GM18505 (cell line): Measurements from ENCODE around the gene FOSL1.

Source experiments
- ATAC-seq: cut with Tn5 transposase; IDR thresholded peaks from one replicate; pipeline ENCODE4 v1.9.1; 2021; ENCODE audit not compliant: unreplicated experiment
- POLR2A ChIP-seq: IDR thresholded peaks from 4 replicates; pipeline ENCODE4 v1.6.1; 2011; ENCODE audit warnings: borderline replicate concordance; ENCODE audit not compliant: insufficient read depth, insufficient read length; ENCODE audit errors: extremely low read depth

The FOSL1 gene

DNA sequence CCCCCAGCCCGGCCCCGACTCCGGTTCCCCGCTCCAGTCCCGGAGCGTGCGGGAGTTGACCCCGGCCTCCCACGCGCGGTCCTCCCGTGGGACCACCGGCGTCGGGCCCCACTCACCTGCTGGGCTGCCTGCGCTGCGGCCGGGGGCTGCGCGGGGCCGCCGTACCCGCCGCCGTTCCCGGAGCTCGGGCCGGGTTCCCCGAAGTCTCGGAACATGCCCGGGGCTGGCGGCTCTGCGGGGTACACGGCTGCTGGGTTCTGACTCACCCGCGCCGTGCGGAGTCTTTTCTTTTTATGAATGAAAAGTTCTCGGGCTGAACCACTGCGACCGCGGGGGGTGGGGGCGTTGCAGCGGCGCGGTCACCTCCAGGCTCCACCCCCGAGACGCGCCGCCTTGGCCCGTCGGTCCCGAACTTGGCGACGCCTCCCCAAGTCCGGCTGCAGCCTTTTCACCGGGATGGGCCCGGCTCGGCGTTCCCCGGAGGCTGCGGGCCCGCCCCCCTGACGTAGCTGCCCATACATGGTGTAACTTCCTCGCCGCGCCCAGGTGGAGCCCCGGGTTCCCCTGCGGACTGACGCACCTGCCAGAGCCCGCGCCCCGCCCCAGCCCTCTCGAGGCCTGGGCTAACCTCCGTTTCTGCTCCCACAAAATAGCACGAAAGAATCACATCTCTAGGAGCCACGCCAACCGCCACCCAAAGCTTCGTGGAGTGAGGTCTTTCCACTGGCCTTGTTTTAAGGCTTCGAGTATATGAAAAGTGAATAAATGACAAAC is at the start of gene FOSL1:
Gene FOSL1, minus strand, starts transcription at position 264 of the 774 bp plus-strand sequence. Its CDS starts 49 bp downstream, at position 215.
- peak; percentile 47 for TF ChIP-seq POLR2A
- ATAC-seq, result peak; percentile 74

DNA sequence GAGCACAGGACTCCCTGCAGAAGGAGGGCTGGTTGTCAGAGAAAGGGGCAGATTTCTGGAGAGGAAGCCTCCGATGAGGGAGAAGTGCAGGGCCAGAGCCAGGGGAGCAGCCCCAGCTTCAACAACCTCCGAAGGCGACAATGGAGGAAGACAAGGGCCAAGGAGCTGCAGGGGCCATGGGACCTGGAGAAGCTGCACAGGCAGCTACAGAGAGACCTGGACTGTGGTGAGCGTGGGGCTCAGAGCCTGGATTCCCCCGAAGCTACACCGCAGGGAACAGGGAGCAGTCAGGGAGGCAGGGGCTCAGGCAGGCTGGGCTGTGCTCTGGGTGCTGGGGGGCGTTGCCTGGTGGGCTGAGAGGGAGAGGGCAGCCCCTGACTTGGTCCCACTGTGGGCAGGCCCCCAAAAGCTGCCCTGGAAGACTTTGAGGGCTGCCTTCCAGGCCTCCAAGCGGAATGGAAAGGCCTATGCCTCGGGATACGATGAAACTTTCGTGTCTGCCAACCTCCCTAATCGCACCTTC is 47.5 kb upstream of the FOSL1 start:
- ATAC-seq, result no peak
- TF ChIP-seq POLR2A, result no peak

DNA sequence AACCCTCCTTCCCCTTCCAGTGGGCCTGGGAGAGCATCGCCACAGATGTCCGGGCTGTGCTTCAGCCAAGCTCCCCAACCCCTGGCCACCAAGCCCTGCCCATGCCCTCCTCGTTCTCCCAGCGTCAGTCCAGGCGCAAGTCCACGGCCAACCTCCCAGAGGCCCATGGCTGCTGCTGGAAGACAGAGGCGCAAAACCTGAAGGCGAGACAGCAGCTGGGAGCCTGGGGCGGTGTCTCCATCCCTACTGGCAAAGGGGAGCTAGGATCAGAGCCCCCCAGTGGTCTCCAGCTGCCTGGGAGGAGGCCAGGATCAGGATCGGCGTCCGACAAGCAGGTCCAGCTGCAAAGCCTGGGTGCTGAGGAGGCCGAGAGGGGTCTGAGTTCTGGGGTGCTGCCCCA is 46.9 kb upstream of the FOSL1 start:
- TF ChIP-seq POLR2A, result no peak
- ATAC-seq, result no peak

DNA sequence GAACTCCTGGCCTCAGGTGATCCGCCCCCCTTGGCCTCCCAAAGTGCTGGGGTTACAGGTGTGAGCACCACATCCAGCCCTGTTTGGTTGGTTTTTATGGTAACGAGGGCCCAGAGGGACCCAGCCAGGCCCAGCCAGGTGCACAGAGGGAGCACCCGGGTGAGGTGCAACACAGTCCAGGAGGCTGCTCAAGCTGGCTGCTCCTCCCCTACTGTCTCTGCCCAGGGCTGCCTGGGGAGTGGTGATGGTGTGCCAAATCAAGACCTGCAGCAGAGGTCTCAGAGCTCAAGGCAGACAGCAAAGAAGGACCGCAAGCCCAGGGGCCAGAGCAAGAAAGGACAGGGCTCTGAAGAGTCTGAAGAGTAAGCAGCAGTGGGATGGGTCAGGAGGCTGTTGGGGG is 46.5 kb upstream of the FOSL1 start:
- TF ChIP-seq POLR2A, result no peak
- no peak for ATAC-seq

DNA sequence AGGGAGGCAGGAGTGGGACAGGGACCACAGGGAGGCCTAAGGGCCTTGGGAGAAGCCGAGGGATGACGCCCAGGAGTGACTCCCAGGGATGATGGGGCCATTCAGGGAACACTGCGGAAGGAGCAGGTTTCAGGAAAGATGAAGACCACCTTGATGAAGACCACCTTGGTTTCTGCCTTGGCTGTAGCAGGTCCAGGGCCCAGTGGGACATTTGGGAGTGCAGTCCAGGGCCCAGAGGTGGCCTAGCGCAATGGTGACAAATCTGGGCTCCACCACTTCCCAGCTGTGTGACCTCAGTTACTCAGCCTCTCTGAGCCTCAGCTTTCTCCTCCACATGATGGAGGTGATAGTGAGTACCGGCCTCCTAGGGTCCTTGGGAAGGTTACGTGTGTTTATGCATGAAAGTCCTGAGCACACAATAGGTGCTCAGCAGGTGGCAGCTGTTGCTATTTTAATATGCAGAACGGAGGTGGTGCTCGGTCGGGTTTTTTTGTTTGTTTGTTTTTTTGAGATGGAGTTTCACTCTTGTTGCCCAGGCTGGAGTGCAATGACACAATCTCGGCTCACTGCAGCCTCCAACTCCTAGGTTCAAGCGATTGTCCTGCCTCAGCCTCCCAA is 45.9 kb upstream of the FOSL1 start:
- TF ChIP-seq POLR2A, result no peak
- no peak for ATAC-seq

DNA sequence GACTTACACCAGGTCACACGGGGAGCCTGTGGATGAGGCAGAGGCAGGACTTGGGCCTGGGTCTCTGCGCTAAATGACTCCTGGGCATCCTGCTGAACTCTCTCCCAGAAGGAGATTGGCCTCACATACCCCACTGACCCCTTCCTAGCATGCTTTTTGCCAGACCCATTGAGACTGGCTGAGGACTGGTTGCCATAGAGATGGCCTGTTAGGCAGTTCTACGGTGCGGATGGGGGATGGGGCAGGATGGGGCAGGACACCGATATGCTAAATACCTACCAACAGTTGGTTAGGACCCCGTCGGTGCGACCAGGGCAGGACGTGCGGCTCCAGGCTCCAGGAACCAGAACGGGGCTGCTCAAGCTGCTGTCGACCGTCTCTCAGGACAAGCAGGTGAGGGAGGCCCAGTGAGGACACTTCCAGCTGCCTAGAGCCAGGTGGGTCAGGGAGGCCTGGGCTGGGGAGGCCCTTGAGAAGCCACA is 45.3 kb upstream of the FOSL1 start, which contains the start of gene TSGA10IP:
Gene TSGA10IP, plus strand, starts transcription at position 51 of the 482 bp plus-strand sequence. Its CDS starts 196 bp downstream, at position 247.
- TF ChIP-seq POLR2A, result no peak
- no peak for ATAC-seq

DNA sequence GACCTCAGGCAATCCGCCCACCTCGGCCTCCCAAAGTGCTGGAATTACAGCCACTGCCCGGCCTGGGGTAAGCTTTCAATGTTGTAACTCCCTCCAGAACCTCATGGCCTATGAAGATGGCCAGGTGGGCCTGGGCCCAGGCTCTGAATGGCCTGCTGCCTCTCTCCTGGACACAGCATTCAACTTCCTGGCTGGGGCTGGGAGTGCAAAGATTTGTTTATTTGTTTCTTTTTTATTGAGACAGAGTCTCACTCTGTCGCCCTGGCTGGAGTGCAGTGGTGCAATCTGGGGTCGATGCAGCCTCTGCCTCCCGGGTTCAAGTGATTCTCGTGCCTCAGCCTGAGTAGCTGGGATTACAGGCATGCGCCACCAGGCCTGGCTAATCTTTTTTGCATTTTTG is 44.6 kb upstream of the FOSL1 start:
- no peak for TF ChIP-seq POLR2A
- ATAC-seq, result no peak

DNA sequence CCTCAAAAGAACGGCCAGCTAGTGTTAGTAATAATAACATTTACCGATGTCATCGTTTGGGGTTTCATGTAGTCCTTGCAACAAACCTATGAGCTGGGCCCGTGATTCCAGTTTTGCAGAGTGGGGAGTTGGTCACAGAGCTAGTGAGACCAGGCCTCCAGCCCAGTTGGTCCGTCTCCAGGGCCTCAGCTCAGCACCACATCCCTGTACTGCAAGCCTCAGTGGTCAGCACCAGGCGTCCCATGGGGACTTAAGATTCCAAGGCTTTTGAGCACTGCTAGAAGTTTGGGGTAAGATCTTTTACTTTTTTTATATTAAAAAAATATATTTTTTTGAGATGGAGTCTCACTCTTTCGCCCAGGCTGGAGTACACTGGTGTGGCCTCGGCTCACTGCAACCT is 44.0 kb upstream of the FOSL1 start:
- ATAC-seq, result no peak
- no peak for TF ChIP-seq POLR2A

DNA sequence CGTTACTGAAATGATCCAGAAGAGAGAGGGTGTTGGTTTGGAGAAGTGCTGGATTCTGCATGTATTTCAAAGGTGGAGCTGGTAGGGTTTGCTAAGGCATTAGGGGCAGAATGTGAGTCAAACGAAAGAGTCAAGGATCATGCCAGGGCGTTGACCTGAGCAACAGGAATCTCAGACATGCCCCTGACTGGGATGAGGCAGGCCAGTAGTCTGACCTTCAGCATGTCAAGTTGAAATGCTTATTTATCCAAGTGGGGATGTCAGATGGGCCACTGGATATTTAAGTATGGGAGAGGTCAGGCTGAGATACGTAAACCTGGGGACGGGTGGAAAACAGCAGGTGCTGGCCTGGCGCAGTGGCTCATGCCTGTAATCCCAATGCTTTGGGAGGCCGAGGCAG is 42.3 kb upstream of the FOSL1 start:
- no peak for TF ChIP-seq POLR2A
- no peak for ATAC-seq

DNA sequence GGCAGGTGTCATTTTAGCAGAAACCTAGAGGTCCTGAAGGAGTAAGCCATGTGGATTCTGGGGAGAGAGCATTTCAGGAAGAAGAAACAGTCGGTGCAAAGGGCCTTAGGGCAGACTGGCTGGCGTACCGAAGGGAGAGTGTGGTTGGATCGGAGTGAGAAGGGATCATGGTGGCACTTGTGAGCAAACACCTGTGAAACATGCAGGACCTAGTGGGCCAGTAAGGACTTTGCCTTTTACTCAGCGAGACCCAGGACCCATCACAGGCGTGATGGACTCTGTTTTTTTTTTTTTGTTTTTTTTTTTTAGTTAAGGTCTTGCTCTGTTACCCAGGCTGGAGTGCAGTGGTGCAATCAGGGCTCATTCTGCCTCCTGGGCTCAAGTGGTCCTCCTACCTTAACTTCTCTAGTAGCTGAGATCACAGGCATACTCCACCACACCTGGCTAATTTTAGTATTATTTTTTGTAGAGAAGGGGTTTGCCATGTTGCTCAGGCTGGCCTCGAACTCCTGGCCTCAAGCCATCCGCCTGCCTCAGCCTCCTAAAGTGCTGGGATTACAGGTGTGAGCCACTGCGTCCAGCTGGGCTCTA is 41.6 kb upstream of the FOSL1 start:
- TF ChIP-seq POLR2A, result no peak
- no peak for ATAC-seq

DNA sequence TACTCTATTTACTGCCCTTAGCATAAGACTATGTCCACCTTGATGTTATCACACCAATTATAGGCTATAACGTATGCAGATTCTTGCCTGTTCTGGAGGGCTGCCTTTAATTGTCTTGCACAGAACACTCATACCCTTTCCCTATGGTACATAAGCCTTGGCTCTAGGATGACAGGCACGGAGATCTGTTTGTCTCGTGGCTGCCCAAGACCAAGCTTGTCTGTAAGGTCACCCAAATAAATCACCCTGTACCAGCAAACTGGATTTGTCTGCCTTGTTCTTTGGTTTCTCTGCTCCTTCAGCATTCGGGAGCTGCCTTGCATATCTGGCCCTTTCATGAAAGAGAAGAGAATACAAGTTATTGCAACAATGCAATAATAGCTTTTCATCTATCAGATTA is 37.6 kb upstream of the FOSL1 start:
- no peak for ATAC-seq
- no peak for TF ChIP-seq POLR2A

DNA sequence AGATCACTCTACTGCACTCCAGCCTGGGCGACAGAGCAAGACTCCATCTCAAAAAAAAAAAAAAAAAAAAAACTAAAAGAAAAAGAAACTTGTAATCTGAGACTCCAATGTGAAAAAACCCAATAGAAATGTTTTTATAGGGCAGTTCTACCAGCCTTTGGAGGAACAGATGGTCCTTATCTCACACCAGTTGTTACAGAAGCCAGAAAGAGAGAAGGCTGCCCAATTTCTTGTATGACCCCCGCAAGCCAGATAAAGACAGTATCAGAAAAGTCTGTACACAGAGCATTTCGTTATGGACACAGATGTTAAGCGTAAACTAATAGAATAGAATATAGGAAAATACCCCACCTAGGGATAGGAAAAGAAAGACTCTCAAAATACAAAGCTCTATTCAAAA is 33.8 kb upstream of the FOSL1 start:
- ATAC-seq, result no peak
- TF ChIP-seq POLR2A, result no peak

DNA sequence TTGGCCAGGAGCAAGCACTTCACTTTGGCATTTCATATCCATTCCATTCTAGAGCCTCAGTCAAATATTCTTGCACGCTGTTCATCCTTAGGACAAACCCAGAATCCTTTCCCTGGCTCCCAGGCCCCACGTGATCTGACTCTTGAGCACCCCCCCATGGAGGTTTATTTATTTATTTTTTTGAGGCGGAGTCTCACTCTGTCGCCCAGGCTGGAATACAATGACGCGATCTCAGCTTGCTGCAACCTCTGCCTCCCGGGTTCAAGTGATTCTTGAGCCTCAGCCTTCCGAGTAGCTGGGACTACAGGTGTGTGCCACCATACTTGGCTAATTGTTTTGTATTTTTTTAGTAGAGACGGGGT is 32.4 kb upstream of the FOSL1 start:
- no peak for ATAC-seq
- no peak for TF ChIP-seq POLR2A

DNA sequence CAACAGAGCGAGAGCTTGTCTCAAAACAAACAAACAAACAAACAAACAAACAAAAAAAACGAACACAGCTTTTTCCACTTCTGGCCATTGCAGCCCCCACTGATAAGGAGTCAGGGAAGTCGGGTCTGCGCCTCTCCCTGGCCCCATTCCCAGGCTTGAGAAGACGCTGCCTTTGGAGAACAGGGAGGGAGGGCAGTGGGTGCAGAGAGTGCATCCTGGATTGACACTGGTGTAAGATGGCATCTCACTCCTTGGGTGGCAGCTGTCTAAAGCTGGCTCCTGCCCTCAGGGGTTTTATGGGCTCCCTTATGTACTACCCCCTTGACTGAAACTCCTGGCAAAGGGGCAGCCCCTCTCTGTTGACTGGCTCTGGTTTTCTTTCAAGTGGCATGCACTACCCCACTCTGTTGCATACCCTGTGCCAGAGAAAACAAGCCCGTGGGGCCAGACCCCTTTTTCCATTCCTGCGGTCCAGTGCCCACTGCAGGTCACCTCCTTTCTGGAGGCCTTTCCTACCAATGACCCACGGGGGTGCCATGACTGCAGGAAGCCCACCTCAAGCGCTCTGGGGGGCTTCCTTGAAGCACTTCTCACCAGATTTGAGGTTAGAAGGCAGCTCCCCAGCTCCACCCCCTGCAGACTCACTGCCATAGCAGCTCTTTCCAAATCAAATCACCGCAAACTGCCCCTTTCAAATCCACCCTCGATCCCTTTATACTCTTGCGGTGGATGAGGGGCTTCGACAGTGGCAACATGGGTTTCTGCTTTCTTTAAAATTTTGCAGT is 31.8 kb upstream of the FOSL1 start:
- TF ChIP-seq POLR2A, result no peak
- no peak for ATAC-seq

DNA sequence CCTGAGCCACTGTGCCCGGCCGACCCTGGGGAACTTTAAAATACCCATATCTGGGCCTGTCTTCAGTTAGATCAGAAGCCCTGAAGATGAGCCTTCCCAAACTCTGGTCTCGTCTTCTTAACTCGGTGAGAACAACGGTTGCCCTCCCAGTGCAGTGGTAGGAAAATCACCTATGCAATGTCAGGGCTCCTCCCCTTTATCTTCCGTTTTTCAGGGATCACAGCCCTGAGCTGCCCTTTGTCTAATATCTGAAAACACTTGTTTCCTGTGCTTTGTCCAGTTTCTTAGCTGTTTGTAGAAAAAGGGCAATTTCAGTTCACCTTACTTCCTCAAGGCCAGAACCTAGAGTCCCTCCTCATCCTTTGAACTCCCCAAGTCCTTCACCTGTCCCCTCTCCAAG is 28.5 kb upstream of the FOSL1 start:
- ATAC-seq, result no peak
- no peak for TF ChIP-seq POLR2A
